ENCODE results near the gene SCNN1B.
"Not testable (repeated sequence)": the region's sequence is repeated elsewhere in the genome, so short reads cannot be mapped to it uniquely, and the experiment has no call there.

Gene SCNN1B

GRCh38 chr16:23355106-23355670, 53.1 kb downstream of the SCNN1B start:
- Histone ChIP-seq H3K27ac (ENCODE audit: low read length) (no peak overlapping the region), H3K27me3 (ENCODE audit: control insufficient read depth, insufficient read depth, low read length) (no peaks in the 10 kb centered on the region), H3K36me3 (ENCODE audit: control insufficient read depth, insufficient read depth, low read length) (no peaks in the 10 kb centered on the region), H3K4me1 (ENCODE audit: control insufficient read depth, insufficient read depth, low read length) (no peaks in the 10 kb centered on the region), H3K4me3 (ENCODE audit: low read length) (no peak overlapping the region), H3K9me3 (ENCODE audit: control insufficient read depth, insufficient read depth, low read length) (no peaks in the 10 kb centered on the region)
- WGBS (ENCODE audit: insufficient coverage, insufficient read length) = no CpG with 5 or more reads among the region's 13 CpGs
- DNase-seq (ENCODE audit: low read depth, low spot score) = no peak

GRCh38 chr16:23356941-23357340, 54.8 kb downstream of the SCNN1B start:
- DNase-seq (ENCODE audit: low read depth, low spot score) = no peak
- H3K27ac ChIP-seq (ENCODE audit: low read length) = no peak overlapping the region
- H3K9me3 ChIP-seq (ENCODE audit: control insufficient read depth, insufficient read depth, low read length) = no peaks in the 10 kb centered on the region
- no CpG with 5 or more reads among the region's 7 CpGs for WGBS (ENCODE audit: insufficient coverage, insufficient read length)
- H3K4me1 ChIP-seq (ENCODE audit: control insufficient read depth, insufficient read depth, low read length) = no peaks in the 10 kb centered on the region
- H3K27me3 ChIP-seq (ENCODE audit: control insufficient read depth, insufficient read depth, low read length) = no peaks in the 10 kb centered on the region
- no peaks in the 10 kb centered on the region for H3K36me3 ChIP-seq (ENCODE audit: control insufficient read depth, insufficient read depth, low read length)
- H3K4me3 ChIP-seq (ENCODE audit: low read length) = no peak overlapping the region

GRCh38 chr16:23357761-23358290, 55.7 kb downstream of the SCNN1B start:
- DNase-seq (ENCODE audit: low read depth, low spot score) = no peak
- H3K27ac ChIP-seq (ENCODE audit: low read length) = no peak overlapping the region
- no peaks in the 10 kb centered on the region for H3K4me1 ChIP-seq (ENCODE audit: control insufficient read depth, insufficient read depth, low read length)
- no peaks in the 10 kb centered on the region for H3K36me3 ChIP-seq (ENCODE audit: control insufficient read depth, insufficient read depth, low read length)
- no CpG with 5 or more reads among the region's 8 CpGs for WGBS (ENCODE audit: insufficient coverage, insufficient read length)
- no peaks in the 10 kb centered on the region for H3K27me3 ChIP-seq (ENCODE audit: control insufficient read depth, insufficient read depth, low read length)
- H3K4me3 ChIP-seq (ENCODE audit: low read length) = no peak overlapping the region
- H3K9me3 ChIP-seq (ENCODE audit: control insufficient read depth, insufficient read depth, low read length) = no peaks in the 10 kb centered on the region

GRCh38 chr16:23359092-23359760, 57.1 kb downstream of the SCNN1B start:
- Histone ChIP-seq H3K36me3 (ENCODE audit: control insufficient read depth, insufficient read depth, low read length) (no peaks in the 10 kb centered on the region), H3K4me3 (ENCODE audit: low read length) (no peak overlapping the region)

GRCh38 chr16:23362460-23363317, 60.6 kb downstream of the SCNN1B start:
- Histone ChIP-seq H3K36me3 (ENCODE audit: control insufficient read depth, insufficient read depth, low read length) (no peaks in the 10 kb centered on the region), H3K27ac (ENCODE audit: low read length) (no peak overlapping the region), H3K4me1 (ENCODE audit: control insufficient read depth, insufficient read depth, low read length) (0 out of 2 replicates have a peak, but pooled peaks cover 2% of the 10 kb centered on the region), H3K4me3 (ENCODE audit: low read length) (no peak overlapping the region), H3K9me3 (ENCODE audit: control insufficient read depth, insufficient read depth, low read length) (no peaks in the 10 kb centered on the region), H3K27me3 (ENCODE audit: control insufficient read depth, insufficient read depth, low read length) (no peaks in the 10 kb centered on the region)
- no peak for DNase-seq (ENCODE audit: low read depth, low spot score)
- no CpG with 5 or more reads among the region's 11 CpGs for WGBS (ENCODE audit: insufficient coverage, insufficient read length)

More at GRCh38 chr16:23359092-23359760, 57.1 kb downstream of the SCNN1B start:
- WGBS (ENCODE audit: insufficient coverage, insufficient read length) = no CpG with 5 or more reads among the region's 8 CpGs
- no peaks in the 10 kb centered on the region for H3K9me3 ChIP-seq (ENCODE audit: control insufficient read depth, insufficient read depth, low read length)
- no peaks in the 10 kb centered on the region for H3K27me3 ChIP-seq (ENCODE audit: control insufficient read depth, insufficient read depth, low read length)
- DNase-seq (ENCODE audit: low read depth, low spot score) = no peak
- no peak overlapping the region for H3K27ac ChIP-seq (ENCODE audit: low read length)
- H3K4me1 ChIP-seq (ENCODE audit: control insufficient read depth, insufficient read depth, low read length) = no peaks in the 10 kb centered on the region

GRCh38 chr16:23365602-23366240, 63.6 kb downstream of the SCNN1B start:
- no peak for DNase-seq (ENCODE audit: low read depth, low spot score)
- H3K4me1 ChIP-seq (ENCODE audit: control insufficient read depth, insufficient read depth, low read length) = 0 out of 2 replicates have a peak, but pooled peaks cover 2% of the 10 kb centered on the region
- H3K9me3 ChIP-seq (ENCODE audit: control insufficient read depth, insufficient read depth, low read length) = no peaks in the 10 kb centered on the region
- H3K27ac ChIP-seq (ENCODE audit: low read length) = no peak overlapping the region
- no peak overlapping the region for H3K4me3 ChIP-seq (ENCODE audit: low read length)
- no CpG with 5 or more reads among the region's 5 CpGs for WGBS (ENCODE audit: insufficient coverage, insufficient read length)
- H3K27me3 ChIP-seq (ENCODE audit: control insufficient read depth, insufficient read depth, low read length) = no peaks in the 10 kb centered on the region
- H3K36me3 ChIP-seq (ENCODE audit: control insufficient read depth, insufficient read depth, low read length) = no peaks in the 10 kb centered on the region

GRCh38 chr16:23366341-23366740, 64.2 kb downstream of the SCNN1B start:
- not testable (repeated sequence) for H3K4me1 ChIP-seq (ENCODE audit: control insufficient read depth, insufficient read depth, low read length); H3K4me3 ChIP-seq (ENCODE audit: low read length); H3K27me3 ChIP-seq (ENCODE audit: control insufficient read depth, insufficient read depth, low read length); H3K9me3 ChIP-seq (ENCODE audit: control insufficient read depth, insufficient read depth, low read length); H3K27ac ChIP-seq (ENCODE audit: low read length); DNase-seq (ENCODE audit: low read depth, low spot score); H3K36me3 ChIP-seq (ENCODE audit: control insufficient read depth, insufficient read depth, low read length)
- no CpG with 5 or more reads among the region's 7 CpGs for WGBS (ENCODE audit: insufficient coverage, insufficient read length)

- no CpG with 5 or more reads among the region's 10 CpGs for WGBS (ENCODE audit: insufficient coverage, insufficient read length)
These were observed 65.5 kb downstream of the SCNN1B start for GRCh38 chr16:23367564-23367963.

GRCh38 chr16:23367988-23368387, 65.9 kb downstream of the SCNN1B start:
- DNase-seq (ENCODE audit: low read depth, low spot score) = no peak
- no peaks in the 10 kb centered on the region for H3K36me3 ChIP-seq (ENCODE audit: control insufficient read depth, insufficient read depth, low read length)
- 0 out of 2 replicates have a peak, but pooled peaks cover 2% of the 10 kb centered on the region for H3K4me1 ChIP-seq (ENCODE audit: control insufficient read depth, insufficient read depth, low read length)
- no peak overlapping the region for H3K4me3 ChIP-seq (ENCODE audit: low read length)
- no peaks in the 10 kb centered on the region for H3K27me3 ChIP-seq (ENCODE audit: control insufficient read depth, insufficient read depth, low read length)
- H3K9me3 ChIP-seq (ENCODE audit: control insufficient read depth, insufficient read depth, low read length) = no peaks in the 10 kb centered on the region
- WGBS (ENCODE audit: insufficient coverage, insufficient read length) = no CpG with 5 or more reads among the region's 8 CpGs
- no peak overlapping the region for H3K27ac ChIP-seq (ENCODE audit: low read length)

More at GRCh38 chr16:23367564-23367963, 65.5 kb downstream of the SCNN1B start:
- Histone ChIP-seq H3K27ac (ENCODE audit: low read length) (no peak overlapping the region), H3K36me3 (ENCODE audit: control insufficient read depth, insufficient read depth, low read length) (no peaks in the 10 kb centered on the region), H3K4me3 (ENCODE audit: low read length) (no peak overlapping the region), H3K4me1 (ENCODE audit: control insufficient read depth, insufficient read depth, low read length) (0 out of 2 replicates have a peak, but pooled peaks cover 2% of the 10 kb centered on the region), H3K9me3 (ENCODE audit: control insufficient read depth, insufficient read depth, low read length) (no peaks in the 10 kb centered on the region), H3K27me3 (ENCODE audit: control insufficient read depth, insufficient read depth, low read length) (no peaks in the 10 kb centered on the region)
- no peak for DNase-seq (ENCODE audit: low read depth, low spot score)

- DNase-seq (ENCODE audit: low read depth, low spot score) = no peak
- Histone ChIP-seq H3K9me3 (ENCODE audit: control insufficient read depth, insufficient read depth, low read length) (no peaks in the 10 kb centered on the region), H3K4me3 (ENCODE audit: low read length) (no peak overlapping the region), H3K36me3 (ENCODE audit: control insufficient read depth, insufficient read depth, low read length) (no peaks in the 10 kb centered on the region), H3K27ac (ENCODE audit: low read length) (no peak overlapping the region), H3K27me3 (ENCODE audit: control insufficient read depth, insufficient read depth, low read length) (no peaks in the 10 kb centered on the region), H3K4me1 (ENCODE audit: control insufficient read depth, insufficient read depth, low read length) (0 out of 2 replicates have a peak, but pooled peaks cover 2% of the 10 kb centered on the region)
- no CpG with 5 or more reads among the region's 5 CpGs for WGBS (ENCODE audit: insufficient coverage, insufficient read length)
These were observed 66.4 kb downstream of the SCNN1B start for GRCh38 chr16:23368469-23368868.
